ENCODE measurements around the gene CXCL16. TPM values are rescaled to one million over a fixed set of nuclear protein-coding genes. Genes with fewer than 3 reads are reported as not detected.

The CXCL16 gene
- total and polyA plus RNA-seq, 10 of the 15 experiments (the other 5 are each of a cell fraction or from before 2014, with no cell fraction given), result 0.15 to 2.2 (median 0.65) TPM

DNA sequence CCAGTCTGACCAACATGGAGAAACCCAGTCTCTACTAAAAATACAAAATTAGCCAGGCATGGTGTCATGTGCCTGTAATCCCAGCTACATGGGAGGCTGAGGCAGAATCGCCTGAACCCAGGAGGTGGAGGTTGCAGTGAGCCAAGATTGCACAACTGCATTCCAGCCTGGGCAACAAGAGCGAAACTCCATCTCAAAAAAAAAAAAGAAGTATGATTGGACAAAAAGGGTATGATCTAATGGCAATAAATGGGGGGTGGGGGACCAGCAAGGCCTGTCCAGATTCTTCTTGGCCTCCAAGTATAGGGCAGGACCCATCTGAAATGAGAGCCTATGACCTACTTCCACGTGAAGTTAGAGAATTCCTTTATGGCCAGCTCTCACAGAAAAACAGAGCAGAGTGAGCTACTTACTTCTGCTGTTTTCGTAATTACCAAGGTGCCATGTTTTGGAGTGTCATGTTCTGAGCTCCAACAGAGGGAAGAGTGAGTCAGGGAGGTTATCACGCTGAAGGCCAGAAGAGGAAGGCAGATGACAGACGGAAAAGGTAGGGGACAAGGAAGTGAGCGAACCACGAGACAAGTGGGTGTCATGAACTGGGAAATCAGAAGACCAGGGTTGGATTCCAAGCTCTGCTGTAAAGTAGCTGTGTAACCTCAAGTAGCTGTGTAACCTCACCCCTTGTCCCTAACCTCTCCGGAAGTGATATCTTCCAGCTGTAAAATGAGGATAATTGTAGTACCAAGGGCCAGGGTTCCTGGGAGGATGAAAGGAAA is 3.7 kb downstream of the CXCL16 start (continued):
- TF ChIP-seq, protein P1, sequence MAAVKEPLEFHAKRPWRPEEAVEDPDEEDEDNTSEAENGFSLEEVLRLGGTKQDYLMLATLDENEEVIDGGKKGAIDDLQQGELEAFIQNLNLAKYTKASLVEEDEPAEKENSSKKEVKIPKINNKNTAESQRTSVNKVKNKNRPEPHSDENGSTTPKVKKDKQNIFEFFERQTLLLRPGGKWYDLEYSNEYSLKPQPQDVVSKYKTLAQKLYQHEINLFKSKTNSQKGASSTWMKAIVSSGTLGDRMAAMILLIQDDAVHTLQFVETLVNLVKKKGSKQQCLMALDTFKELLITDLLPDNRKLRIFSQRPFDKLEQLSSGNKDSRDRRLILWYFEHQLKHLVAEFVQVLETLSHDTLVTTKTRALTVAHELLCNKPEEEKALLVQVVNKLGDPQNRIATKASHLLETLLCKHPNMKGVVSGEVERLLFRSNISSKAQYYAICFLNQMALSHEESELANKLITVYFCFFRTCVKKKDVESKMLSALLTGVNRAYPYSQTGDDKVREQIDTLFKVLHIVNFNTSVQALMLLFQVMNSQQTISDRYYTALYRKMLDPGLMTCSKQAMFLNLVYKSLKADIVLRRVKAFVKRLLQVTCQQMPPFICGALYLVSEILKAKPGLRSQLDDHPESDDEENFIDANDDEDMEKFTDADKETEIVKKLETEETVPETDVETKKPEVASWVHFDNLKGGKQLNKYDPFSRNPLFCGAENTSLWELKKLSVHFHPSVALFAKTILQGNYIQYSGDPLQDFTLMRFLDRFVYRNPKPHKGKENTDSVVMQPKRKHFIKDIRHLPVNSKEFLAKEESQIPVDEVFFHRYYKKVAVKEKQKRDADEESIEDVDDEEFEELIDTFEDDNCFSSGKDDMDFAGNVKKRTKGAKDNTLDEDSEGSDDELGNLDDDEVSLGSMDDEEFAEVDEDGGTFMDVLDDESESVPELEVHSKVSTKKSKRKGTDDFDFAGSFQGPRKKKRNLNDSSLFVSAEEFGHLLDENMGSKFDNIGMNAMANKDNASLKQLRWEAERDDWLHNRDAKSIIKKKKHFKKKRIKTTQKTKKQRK (IDR thresholded peaks at IDR 0.05; ENCODE audit: low read depth, low read length), result no peak
- TF ChIP-seq ZNF24 (IDR thresholded peaks at IDR 0.05) (no peak), KAT2A (conservative IDR thresholded peaks at IDR 0.05; ENCODE audit: control insufficient read depth, low read depth, low read length) (no peak), PAX5 (IDR thresholded peaks at IDR 0.05; ENCODE audit: borderline replicate concordance, low read depth, low read length) (no peak), HDAC6 (IDR thresholded peaks at IDR 0.05; ENCODE audit: unreplicated experiment) (no peak)
- TF ChIP-seq, protein P2, sequence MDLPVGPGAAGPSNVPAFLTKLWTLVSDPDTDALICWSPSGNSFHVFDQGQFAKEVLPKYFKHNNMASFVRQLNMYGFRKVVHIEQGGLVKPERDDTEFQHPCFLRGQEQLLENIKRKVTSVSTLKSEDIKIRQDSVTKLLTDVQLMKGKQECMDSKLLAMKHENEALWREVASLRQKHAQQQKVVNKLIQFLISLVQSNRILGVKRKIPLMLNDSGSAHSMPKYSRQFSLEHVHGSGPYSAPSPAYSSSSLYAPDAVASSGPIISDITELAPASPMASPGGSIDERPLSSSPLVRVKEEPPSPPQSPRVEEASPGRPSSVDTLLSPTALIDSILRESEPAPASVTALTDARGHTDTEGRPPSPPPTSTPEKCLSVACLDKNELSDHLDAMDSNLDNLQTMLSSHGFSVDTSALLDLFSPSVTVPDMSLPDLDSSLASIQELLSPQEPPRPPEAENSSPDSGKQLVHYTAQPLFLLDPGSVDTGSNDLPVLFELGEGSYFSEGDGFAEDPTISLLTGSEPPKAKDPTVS (IDR thresholded peaks at IDR 0.05; ENCODE audit: low read depth, low read length), result no peak
- TF ChIP-seq, protein P3, sequence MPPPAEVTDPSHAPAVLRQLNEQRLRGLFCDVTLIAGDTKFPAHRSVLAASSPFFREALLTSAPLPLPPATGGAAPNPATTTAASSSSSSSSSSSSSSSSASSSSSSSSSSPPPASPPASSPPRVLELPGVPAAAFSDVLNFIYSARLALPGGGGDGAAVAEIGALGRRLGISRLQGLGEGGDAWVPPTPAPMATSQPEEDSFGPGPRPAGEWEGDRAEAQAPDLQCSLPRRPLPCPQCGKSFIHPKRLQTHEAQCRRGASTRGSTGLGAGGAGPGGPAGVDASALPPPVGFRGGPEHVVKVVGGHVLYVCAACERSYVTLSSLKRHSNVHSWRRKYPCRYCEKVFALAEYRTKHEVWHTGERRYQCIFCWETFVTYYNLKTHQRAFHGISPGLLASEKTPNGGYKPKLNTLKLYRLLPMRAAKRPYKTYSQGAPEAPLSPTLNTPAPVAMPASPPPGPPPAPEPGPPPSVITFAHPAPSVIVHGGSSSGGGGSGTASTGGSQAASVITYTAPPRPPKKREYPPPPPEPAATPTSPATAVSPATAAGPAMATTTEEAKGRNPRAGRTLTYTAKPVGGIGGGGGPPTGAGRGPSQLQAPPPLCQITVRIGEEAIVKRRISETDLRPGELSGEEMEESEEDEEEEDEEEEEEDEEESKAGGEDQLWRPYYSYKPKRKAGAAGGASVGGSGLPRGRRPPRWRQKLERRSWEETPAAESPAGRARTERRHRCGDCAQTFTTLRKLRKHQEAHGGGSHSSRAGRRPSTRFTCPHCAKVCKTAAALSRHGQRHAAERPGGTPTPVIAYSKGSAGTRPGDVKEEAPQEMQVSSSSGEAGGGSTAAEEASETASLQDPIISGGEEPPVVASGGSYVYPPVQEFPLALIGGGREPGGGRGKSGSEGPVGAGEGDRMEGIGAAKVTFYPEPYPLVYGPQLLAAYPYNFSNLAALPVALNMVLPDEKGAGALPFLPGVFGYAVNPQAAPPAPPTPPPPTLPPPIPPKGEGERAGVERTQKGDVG (CRISPR knock-in tag; IDR thresholded peaks at IDR 0.05), result no peak

Data from GM12878 (cell line).